ENCODE measurements around the gene CISD1.

The CISD1 gene

DNA sequence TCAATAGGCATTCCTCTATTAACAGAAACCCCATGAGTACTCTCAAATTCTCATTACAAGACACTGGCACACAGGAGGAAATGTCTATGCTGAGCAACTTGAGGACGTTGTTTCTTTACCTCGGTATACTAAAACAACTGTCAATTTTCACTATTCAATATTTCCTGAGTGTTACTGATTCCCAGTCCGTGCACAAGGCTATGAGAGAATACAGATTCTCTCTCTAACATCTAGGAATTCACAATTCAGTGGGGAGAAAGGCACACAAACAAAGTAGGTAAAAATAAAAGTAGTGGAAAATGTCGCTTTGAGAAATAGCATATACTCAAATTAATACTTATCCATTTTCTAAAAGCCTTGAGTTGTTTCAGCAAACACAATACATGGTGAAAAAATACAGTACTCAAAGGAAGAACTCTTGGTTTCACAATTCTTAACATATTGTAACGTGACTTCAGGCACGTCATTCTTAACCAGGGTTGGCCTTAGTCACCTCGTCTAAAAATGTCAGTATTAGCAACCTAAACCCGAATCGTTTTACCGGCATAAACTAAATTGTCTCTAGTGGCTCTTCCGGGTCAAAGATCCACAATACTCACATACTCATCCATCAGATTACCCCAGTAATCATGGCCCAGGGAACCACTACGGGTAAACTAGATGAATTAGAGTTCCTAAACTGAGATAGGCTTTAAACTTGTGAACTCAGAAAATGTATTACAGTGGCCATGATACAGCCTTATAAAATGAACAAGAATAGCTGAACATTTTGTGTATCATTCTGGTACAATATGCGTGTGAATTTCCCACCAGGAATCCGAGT is 2.7 kb upstream of the CISD1 start:
- peak; percentile 37 for DNase-seq

- peak; percentile 40 for DNase-seq
Observed at GRCh38 chr10:58266826-58267712, 1.9 kb upstream of the CISD1 start.

DNA sequence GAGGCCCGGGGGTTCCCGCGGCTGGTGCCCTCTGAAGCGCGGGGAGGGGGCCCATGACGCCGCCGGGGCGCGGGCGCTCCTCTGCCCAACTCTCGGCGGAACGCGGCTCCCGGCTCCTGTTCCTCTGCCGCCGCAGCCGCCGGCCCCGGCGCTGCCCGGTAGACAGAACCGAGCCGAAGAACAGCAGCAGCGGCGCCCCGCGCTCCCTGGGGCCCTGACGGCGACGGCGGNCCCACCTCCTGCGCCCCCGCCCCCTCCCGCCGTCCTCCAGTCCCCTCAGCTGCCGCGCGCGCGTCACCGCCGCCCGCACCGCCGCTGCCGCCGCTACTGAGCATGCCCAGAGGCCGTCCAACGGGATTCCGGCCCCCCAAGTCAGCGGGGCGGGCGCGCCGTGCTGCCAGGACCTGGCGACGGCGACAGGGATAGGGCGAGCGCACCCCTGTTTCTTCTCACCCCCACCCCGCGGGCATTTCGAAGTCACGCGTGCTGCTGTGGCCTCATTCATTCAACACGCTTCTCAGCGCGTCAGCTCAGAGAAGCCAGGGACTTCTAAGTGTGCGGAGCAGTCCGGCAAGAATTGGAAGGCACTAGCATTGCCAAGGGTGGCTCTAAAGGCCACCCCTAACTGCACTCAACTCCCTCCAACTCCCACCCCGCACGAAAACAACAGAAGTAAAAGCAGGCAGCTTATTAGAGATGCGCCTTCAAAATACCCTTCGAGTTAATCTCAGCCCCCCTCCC is 1.1 kb upstream of the CISD1 start, which contains the start of gene IPMK:
Gene IPMK, minus strand, starts transcription at position 182 of the 741 bp plus-strand sequence. CDS start 283 bp downstream, outside the sequence.
- DNase-seq, result peak; percentile 73

DNA sequence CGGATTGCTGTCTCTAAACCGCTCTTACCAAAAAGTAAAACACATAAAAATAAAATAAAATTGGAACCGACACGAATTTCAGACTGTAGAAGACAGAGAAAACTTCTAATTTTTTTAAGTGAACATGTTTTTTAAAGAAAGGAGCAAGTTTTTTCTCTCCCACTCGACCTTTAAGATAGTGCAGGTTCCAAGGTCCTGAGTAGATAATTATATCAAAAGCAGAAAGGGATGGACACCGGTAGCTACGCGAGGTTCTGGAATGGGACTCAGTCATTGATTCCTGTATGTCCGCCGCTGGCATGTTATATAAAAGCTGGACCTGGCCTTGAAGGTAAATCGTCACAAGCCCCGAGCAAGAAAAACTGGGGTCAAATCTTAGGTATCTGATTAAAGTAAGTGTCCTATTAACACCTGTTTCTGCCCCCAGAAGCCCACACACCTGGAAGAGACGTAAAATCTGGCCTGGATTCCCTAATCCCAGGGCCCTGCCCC is 462 bp upstream of the CISD1 start:
- DNase-seq, result no peak

DNA sequence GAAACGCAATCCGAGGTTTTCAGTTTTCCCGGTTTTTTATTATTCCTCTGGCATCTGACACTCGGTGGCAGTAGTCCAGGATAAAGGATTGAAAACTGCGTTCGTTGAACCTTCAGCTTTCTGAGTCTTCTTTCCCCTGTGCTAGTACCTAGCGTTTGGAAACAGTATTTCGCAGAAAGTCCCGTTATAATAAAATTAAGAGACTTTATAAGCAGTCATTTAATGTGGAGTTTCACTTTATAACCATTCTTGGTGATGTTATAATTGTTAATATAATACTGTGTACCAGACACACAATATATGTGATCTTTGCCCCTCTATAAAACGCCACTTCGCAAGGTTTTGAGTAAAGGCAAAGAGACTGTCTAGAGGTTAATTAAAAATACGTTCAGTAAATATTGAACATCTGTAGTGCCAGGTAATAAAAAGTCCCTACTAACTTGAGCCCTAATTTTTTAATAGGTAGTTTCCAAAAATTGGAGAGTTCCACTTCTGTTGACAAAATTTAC is 874 bp downstream of the CISD1 start:
- DNase-seq, result peak; percentile 20

DNA sequence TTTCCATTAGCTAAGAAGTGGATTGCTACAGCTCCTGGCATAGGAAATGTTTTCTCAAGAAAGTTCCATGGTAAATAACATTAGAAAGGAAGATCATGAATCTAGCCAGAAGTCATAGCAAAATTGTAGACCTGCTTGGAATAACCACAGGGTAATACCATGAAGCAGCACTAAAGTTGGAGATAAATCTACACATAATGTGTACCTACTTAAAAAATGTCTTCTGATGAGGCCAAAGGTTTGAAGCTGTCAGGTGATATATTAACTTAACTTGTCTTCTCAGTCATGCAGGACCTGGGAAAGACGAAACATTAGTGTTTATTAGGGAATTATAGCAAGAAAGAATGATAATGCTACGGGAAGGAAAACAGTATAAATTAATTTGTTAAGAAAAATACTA is 6.3 kb downstream of the CISD1 start:
- no peak for DNase-seq

- DNase-seq, result peak; percentile 15
Observed at GRCh38 chr10:58275908-58276307, 6.9 kb downstream of the CISD1 start.

DNA sequence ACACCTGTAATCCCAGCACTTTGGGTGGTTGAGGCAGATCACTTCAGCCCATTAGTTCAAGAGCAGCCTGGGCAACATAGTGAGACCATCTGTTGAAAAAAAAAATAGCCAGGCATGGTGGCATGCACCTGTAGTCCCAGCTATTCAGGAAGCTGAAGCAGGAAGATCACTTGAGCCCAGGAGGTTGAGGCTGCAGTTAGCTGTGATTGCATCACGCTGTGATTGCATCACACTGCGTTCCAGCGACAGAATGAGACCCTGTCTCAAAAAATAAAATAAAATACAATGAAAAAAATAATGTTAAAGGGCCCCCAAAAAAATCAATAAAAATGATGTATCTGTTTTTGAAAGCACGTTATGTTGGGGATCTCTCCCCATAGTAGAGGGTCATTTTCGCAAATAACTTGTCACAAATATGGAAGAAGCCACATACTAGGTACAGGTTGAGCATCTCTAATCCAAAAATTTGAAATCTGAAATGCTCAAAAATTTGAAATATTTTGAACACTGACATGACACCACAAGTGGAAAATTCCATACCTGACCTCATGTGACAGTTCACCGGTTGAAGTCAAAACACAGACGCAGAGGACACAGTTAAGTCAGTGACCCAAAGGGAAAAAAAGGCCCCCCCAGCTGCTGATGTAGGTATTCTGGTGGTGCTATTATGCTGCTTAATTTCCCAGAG is 9.5 kb downstream of the CISD1 start:
- DNase-seq, result no peak

GRCh38 chr10:58278962-58279307 is 10.0 kb downstream of the CISD1 start:
- DNase-seq, result no peak

DNA sequence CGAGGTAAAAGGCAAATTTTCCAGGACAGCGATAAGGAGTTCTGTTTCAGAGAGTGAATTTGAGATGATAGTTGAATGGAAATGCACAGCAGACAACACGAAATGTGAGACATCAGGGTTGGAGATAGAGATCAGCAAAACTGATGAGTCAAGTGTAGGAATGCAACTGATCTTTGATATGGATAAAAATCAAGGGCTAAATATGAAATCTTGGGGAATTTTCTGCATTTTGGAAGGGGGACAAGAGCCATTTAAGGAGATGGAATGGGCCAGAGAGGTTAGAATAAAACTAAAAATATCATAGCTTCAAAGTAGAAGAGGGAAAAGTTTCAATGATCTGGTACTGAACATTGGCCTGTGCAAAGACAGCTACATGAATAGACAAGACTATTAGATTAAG is 11.5 kb downstream of the CISD1 start:
- no peak for DNase-seq

GRCh38 chr10:58281092-58281752 is 12.3 kb downstream of the CISD1 start:
- DNase-seq, result peak; percentile 69

- DNase-seq, result no peak
Observed at GRCh38 chr10:58282615-58283014, 13.7 kb downstream of the CISD1 start.

DNA sequence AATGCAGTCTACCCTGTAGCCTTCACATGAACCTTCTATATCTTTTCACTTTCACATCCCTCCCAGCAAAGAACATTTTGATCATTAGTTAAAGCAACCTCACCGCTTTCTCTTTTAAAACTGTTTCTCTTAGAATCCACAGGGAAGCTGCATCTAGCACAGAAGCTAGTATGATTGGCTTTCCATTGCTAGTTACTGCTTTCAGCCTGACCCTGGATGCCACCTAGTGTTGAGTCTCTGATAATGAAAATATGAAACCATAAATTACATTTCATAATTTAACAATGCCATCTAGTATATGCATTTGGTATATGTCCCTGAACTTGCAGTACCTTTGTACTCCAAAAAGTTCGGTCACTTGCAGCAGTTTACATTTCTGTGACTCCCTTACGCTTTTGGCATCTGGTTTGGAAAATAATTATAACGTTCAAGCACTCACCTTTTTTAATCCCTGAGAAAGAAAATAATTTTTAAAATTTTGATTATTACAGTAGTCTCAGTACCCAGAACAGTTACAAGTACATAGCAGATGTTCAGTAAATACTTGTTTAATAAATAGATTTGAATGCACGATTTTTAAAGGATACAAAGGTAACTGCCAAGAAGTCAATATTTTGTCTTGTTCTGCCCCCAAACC is 22.7 kb downstream of the CISD1 start:
- peak; percentile 40 for DNase-seq

GRCh38 chr10:58293989-58294388 is 25.0 kb downstream of the CISD1 start:
- DNase-seq, result no peak

GRCh38 chr10:58299580-58299979 is 30.6 kb downstream of the CISD1 start:
- peak; percentile 34 for DNase-seq

DNA sequence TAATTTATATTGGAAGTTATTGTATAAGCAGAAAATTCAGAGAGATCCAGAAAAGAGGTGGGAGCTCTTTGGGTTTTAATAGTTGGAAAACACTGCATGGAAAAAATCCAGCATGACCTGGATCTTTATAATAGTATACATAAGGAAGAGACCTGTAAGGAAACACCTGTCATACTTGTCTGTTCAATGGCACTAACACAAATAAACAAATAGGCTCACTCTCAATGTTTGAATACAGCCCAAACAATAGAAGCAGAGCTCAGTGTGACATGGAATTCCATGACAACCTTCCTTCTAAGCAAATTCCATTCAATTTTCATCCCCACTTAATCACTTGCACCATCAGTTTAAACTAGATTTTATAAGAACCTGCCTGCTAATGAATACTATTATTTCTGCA is 31.7 kb downstream of the CISD1 start:
- DNase-seq, result no peak

- DNase-seq, result no peak
Observed at GRCh38 chr10:58302254-58302653, 33.3 kb downstream of the CISD1 start.

DNA sequence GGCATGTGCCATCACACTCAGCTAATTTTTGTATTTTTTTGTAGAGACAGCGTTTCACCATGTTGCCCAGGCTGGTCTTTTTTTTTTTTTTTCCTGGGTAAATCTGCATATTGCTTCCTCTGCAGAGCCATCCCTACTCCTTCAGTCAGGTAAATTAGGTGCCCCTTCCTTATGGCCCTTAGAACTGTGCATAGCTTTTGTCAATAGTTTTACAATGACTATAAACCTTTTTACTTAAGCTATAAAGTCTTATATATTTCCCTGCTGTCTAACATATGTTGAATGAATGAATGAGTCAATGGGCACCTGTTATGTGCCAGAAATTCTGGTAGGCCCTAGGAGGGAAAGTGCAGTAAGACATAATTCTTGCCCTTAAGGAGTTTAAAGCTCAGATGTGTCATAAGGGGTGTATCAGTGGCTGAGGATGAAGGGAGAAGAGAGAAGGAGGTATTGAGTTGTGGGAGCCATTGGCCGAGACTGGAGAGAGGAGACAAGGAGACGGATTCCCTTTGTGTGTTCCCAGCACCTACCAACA is 35.2 kb downstream of the CISD1 start:
- no peak for DNase-seq

GRCh38 chr10:58305821-58306220 is 36.9 kb downstream of the CISD1 start:
- no peak for DNase-seq

DNA sequence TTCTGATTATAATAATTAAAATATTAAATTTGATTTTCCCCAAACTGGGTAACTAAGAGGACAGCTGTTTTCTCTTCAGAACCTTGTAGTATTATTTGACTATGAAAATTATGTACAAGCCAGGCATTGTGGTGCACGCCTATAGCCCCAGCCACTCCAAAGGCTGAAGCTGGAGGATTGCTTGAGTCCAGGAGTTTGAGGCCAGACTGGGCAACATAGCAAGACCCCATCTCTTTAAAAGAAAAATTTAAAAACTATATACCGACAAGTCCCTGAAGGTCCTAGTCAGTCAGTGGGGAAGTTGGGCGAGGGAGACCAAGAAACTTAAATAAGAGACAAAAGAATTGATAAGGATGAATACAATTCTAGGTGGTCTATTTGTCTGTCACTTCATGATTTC is 38.7 kb downstream of the CISD1 start:
- no peak for DNase-seq

- no peak for DNase-seq
Observed at GRCh38 chr10:58311026-58311425, 42.1 kb downstream of the CISD1 start.
